Activated gamma-delta T cell (primary cell): Measurements from ENCODE around the gene SAMD11.

ENCODE experiments used
- DNase-seq: peaks from one replicate; lab custom pipeline; 2025; lab: John Stamatoyannopoulos, UW

The SAMD11 gene

DNA sequence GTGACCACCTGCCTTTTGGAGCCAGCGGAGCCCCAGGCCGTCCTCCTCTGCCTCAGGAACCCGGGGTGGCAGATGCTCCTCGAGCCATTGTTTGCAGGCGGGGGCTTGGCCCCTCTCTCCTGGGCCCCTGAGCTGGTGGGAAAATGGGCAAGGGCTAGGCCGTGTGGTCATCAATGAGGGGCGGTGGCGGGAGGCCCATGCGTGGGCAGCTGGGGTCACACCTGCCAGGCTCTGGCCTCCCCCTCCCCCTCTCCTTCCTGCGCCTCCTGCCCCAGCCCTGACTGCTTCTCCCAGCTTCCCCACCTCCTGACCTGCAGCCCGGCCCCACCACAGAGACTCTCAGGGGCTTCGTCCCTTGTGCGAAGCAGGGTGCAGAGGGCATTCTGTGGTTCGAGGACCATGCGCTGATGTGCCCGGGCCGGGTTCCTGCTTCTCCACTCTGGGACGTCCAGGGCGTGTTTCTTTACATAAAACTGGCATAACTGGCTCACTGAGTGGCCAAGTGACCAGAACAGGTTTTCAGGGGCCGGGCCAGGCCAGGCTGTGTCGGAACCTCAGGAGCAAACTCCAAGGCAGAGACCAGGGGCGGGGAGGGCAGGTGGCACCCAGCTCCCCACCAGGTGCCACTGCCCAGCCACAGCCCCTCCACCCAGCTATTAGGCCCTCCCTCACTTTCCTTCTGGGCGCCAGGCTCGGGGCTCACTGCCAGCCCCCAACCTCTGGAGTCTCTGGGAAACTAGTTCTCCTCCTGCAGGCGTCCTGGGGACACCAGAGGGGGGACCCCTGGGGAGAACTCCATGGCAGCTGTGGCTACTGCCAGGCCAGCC, 9.3 kb downstream of the SAMD11 start:
- DNase-seq, result no peak

DNA sequence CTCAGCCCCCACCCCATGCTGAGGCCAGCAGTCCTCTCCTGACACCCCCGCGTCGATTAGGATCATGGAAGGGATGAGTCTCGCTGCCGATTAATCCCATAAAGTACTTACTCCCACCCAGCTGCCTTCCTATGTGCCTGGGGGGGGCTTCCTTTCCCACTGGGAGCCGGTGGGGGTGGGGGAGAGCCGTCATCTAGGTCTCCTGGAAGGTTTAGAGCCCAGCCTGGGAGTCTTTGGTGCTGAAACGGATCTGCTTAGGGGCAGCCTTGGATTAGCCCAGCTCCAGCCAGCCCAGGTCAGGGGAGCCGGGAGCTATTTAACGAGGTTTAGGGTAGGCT, 9.8 kb downstream of the SAMD11 start:
- DNase-seq, result no peak

DNA sequence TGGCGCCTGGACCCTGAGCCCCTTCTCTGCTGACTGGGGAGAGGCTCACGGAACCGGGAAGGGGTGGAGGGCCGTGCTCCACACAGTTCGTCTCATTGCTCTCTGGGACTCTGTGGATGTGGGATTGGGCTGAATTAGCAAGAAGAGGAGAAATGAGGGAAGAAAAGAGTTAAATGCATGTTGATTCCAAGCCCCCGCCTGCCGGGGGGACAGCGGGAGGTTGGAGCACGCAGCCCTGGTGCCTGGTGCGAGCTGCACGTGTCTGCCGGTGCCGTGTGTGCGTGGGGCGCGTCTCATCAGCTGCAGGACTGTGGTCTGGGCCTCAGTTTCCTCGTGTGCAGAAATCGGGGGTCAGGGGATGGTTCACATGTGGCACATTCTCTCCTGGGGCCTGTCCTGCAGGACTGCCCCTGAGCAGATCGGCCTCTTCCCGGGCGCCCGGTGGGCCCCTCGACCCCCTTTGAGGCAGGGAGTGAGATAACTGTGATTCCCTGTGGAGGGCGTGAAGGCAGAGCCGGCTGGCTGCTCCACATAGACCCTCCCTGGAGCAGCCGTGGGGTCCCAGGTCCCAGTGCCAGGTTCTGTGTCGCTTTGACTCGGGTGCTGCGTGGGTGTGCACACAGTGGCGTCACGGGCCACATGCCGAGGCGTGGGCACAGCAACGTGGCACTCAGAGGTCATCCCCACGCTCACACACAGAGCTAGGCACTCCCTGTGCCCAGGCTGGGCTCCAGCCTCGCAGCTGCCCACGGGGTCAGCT, 11.4 kb downstream of the SAMD11 start:
- no peak for DNase-seq

- DNase-seq, result no peak
Measured at GRCh38 chr1:935751-936231, 12.1 kb downstream of the SAMD11 start.

DNA sequence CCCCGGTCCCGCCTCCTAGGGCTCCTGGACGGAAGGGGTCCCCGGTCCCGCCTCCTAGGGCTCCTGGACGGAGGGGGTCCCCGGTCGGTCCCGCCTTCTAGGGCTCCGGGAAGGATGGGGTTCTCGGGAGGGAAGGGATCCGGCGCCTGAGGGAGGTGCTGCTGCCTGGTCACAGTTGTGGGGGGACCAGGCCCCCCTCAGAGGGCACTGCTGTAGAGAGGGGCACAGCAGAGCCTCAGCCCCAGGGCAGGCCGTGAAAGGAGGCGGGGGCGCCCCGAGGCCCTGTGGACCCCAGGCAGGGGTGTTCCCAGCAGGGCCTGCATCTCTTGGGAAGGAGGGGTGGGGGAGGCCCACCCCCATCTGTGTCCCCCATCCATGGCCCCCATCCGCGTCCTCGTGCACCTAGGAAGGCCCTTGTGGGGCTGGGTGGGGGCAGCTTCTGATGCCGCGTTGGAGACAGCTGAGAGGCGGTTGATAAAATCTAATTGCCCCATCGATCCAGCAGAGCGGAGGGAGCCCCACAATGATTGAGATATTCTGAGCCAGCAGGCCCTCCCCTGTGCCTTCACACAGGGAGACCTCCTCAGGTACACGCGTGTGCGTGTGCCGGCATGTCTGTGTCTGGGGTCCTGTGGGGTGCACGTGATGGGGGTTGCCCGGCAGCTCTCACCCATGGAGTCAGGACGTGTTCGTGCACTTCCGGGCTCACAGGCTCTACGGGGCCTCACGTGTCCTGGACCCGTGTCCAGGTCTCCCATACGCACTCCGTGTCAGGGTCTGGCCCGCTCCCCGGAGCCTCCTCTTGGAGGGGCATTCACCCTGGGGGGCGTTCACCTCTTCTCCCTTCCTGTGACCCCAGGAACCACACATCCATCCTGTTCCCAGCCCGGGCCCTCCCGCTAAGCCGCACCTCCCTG, 12.9 kb downstream of the SAMD11 start:
- no peak for DNase-seq

- no peak for DNase-seq
Measured at GRCh38 chr1:937521-937920, 13.8 kb downstream of the SAMD11 start.

GRCh38 chr1:938088-938683, 14.5 kb downstream of the SAMD11 start:
- DNase-seq, result no peak

- DNase-seq, result no peak
Measured at GRCh38 chr1:938711-939489, 15.2 kb downstream of the SAMD11 start.

GRCh38 chr1:939511-940106, 15.9 kb downstream of the SAMD11 start:
- no peak for DNase-seq

DNA sequence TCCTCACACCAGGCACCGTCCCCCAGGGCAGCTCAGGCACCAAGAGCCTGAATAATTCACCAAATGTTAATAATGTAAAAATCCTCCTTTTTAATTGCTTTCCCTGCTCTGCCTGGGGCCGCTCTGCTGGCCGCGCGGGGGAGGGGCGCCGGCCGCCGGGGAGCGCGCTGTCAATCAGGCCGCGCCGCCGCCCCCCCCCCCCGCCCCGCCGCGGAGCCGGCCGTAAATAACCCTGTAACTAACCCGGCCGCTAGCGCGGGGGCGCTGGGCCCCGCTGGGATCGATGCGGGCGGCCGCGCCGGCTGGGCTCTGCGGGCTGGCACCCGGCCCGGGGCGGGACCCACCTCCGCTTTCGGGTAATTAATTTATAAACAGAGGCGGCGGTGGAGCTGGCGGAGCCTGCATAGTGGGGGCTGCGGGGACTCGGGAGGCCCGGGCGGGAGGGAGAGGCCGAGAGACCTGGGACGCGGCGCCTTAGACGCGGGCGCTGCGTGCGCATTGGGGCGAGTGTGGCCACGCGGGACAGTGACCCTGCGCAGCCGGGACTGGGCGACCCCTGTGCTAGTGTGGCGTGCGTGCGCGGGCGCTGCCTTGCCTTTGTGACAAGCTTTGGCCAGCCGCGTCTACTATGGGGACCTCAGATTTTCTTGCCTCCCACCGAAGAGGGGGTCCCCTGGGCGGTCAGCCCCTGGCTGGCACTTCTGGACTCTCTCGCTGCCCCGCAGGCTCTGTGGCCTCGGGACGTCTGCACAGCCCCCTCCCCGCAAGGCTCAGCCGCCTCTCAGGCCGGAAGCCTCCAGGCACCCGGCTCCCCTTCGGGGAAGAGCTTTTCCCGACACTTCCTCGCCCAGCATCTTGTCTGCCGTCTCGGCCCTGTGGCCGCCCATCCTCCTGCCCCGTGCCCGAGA, 16.6 kb downstream of the SAMD11 start:
- DNase-seq, result no peak

DNA sequence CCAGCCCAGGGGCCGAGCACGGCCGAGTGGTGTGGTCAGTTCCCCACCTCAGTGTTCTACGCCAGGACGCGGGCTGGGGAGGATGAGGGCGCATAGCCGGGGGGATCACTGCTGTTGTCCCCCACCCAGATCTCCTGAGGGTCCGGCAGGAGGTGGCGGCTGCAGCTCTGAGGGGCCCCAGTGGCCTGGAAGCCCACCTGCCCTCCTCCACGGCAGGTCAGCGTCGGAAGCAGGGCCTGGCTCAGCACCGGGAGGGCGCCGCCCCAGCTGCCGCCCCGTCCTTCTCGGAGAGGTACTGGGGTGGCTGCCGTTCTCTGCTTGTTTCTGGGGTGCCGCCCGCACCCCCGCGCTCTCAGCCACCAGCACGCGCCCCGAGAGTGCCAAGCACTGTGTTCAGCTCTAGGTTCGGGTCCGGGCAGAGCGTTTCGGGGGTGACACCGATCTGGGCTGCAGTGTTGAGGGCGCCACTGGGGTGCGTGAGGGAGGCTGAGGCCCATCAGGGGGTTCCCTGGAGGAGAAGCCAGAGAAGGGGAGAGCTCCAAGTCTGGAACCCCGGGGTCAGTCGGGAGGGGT, 17.4 kb downstream of the SAMD11 start:
- no peak for DNase-seq

DNA sequence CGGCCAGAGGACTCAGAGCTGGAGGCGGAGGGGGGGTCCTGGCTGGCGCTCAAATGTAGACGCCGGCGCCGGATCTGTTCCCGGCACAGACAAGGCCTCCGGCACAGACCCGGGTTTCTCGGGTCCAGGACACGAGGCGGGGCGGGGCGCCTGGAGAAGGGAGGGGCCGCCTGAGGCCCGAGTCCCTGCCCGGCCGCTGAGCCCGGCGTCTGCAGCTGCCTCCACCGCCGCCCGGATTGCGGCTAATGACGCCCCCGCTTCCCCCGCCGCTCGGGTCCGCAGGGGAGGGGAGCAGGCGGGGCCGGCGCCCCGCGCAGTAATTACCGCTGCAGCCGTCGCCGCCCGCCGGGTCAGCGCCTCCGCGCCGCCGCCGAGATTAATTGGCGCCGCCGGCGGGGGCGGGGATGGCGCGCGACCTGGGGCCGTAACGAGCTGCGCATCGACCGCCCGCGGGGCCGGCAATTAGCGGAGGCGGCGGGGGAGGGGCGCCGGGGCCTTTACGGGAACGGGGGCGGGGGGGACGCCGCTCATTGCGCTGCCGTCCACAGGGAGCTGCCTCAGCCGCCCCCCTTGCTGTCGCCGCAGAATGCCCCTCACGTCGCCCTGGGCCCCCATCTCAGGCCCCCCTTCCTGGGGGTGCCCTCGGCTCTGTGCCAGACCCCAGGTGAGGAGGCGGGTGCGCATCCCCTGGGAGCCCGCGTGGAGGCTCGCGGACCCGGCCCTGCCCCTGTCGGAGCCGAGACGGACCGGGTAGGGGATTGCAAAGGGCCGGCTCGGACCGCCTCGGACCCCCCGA, 18.1 kb downstream of the SAMD11 start:
- DNase-seq, result no peak

DNA sequence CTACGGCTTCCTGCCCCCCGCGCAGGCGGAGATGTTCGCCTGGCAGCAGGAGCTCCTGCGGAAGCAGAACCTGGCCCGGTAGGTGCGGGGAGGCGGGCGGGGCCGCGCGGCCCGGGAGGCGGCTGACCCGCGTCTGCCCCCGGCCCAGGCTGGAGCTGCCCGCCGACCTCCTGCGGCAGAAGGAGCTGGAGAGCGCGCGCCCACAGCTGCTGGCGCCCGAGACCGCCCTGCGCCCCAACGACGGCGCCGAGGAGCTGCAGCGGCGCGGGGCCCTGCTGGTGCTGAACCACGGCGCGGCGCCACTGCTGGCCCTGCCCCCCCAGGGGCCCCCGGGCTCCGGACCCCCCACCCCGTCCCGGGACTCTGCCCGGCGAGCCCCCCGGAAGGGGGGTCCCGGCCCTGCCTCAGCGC, 18.7 kb downstream of the SAMD11 start:
- no peak for DNase-seq

DNA sequence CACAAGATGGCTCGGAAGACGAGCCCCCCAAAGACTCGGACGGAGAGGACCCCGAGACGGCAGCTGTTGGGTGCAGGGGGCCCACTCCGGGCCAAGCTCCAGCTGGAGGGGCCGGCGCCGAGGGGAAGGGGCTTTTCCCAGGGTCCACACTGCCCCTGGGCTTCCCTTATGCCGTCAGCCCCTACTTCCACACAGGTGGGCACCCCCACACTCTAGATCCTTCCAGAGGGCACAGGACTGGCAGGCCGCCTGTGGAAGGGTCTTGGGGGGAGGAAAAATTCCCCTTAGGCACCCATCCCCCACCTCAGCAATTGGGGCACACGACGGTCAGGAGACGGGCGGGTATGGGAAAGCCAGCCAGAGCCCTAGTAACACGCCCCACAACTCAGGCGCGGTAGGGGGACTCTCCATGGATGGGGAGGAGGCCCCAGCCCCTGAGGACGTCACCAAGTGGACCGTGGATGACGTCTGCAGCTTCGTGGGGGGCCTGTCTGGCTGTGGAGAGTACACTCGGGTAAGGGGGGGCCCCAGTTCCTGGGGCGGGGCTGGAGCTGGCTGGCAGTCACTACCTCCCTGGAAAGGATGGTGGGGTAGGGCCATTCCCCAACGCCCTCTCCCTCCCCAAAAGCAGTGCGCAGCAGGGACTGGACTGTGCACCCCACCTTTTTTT, 19.3 kb downstream of the SAMD11 start:
- DNase-seq, result no peak

- no peak for DNase-seq
Measured at GRCh38 chr1:943545-944340, 20.0 kb downstream of the SAMD11 start.

- no peak for DNase-seq
Measured at GRCh38 chr1:944341-945325, 20.9 kb downstream of the SAMD11 start.
